ENCODE measurements around the gene POU2F3.

The POU2F3 gene

GRCh38 chr11:120226714-120227113 lies 13.2 kb upstream of the POU2F3 start:
- no peak for DNase-seq (ENCODE audit: low spot score)

DNA sequence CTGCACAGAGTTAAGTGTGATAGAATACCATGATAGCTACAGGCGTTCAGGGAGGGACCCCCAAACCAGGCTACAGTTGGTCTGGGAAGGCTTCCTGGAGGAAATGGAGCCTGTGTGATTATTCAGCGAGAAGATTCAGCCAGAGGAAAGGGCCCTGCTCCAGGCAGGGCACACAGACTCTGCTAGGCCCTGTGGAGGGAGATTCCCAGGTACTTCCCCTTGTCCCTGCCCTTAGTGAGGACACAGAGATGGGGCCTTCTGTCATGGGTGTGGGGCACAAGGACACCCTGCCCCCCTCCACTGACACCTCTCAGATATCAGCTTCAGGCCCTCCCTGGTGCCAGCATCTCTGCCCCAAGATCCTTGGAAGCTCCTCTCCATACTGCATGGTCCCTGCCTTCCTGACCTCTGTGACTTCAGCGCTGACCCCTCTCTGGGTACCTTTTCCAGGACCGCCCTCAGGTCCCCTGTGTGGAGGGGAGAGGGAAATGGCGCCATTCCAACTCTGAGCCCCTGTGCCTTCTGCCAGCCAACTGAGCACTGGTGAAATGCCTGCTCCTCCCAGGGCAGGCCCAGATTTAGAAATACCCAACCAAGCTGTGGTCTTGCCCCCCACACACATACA lies 12.6 kb upstream of the POU2F3 start:
- no peak for DNase-seq (ENCODE audit: low spot score)

DNA sequence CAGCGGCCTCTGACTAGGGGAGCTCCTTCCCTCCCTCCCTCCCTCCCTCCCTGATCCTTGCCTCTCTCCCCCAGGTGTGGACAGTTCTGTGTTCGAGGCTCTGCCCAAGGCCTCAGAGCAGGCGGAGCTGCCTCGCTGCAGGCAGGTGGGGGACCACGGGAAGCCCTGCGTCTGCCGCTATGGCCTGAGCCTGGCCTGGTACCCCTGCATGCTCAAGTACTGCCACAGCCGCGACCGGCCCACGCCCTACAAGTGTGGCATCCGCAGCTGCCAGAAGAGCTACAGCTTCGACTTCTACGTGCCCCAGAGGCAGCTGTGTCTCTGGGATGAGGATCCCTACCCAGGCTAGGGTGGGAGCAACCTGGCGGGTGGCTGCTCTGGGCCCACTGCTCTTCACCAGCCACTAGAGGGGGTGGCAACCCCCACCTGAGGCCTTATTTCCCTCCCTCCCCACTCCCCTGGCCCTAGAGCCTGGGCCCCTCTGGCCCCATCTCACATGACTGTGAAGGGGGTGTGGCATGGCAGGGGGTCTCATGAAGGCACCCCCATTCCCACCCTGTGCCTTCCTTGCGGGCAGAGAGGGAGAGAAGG lies 11.1 kb upstream of the POU2F3 start:
- no peak for DNase-seq (ENCODE audit: low spot score)

- DNase-seq (ENCODE audit: low spot score): no peak
Measured at GRCh38 chr11:120229451-120230424, 10.2 kb upstream of the POU2F3 start.

- no peak for DNase-seq (ENCODE audit: low spot score)
Measured at GRCh38 chr11:120230433-120231071, 9.4 kb upstream of the POU2F3 start.

GRCh38 chr11:120231963-120232362 lies 8.0 kb upstream of the POU2F3 start:
- DNase-seq (ENCODE audit: low spot score): no peak

DNA sequence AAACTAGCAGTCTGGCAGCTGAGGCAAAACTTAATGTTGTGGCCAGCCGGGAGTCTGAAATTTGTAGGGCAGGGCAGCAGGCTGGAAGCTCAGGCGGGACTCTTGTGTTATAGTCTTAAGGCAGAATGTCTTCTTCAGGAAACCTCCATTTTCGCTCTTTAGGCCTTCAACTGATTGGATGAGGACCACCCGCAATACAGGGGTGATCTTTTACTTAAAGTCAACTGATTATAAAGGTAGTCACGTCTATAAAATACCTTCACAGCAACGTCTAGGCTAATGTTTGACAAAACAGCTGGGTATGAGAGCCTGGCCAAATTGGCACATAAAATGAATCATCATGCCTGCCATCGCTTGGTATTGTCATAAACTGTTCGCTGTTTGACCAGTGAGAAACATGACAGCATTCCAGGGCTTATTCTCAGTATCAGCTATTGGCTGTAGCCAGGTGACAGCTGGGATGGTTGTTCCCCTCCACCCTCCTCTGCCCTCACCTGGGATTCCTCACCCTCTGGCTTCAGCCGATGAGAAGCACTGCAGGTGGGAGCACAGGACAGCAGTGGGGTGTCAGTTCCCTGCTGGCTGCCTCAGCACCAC lies 6.6 kb upstream of the POU2F3 start:
- no peak for DNase-seq (ENCODE audit: low spot score)

DNA sequence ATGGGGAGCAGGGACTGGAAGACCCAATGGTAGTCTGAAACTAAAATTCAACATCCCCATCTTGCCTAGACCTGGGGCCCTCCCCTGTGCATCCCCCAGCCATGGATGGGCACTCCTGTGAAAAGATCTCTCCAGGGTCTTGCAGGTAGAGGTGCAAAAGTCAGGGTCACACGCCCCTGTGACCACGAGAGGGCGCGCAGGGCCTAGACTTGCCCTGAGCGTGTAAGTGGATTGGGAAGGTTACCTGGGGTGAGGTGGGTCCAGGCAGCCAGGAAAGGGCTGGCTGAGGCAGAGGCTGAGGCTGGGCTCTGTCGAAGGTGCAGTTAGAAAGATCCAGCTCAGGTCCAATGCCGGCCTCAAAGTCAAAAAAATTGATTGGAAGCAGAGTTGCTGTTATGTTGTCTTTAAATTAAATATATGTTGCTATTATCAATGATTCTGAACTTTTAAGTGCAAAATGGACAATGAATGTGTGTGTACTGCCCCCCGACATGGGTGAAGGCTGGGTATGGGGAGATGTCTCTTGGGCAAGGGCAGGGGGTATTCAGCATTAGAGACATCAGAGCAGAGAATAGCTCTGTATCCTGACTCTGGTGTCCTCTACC lies 4.8 kb upstream of the POU2F3 start:
- peak; percentile 29 for DNase-seq (ENCODE audit: low spot score)

DNA sequence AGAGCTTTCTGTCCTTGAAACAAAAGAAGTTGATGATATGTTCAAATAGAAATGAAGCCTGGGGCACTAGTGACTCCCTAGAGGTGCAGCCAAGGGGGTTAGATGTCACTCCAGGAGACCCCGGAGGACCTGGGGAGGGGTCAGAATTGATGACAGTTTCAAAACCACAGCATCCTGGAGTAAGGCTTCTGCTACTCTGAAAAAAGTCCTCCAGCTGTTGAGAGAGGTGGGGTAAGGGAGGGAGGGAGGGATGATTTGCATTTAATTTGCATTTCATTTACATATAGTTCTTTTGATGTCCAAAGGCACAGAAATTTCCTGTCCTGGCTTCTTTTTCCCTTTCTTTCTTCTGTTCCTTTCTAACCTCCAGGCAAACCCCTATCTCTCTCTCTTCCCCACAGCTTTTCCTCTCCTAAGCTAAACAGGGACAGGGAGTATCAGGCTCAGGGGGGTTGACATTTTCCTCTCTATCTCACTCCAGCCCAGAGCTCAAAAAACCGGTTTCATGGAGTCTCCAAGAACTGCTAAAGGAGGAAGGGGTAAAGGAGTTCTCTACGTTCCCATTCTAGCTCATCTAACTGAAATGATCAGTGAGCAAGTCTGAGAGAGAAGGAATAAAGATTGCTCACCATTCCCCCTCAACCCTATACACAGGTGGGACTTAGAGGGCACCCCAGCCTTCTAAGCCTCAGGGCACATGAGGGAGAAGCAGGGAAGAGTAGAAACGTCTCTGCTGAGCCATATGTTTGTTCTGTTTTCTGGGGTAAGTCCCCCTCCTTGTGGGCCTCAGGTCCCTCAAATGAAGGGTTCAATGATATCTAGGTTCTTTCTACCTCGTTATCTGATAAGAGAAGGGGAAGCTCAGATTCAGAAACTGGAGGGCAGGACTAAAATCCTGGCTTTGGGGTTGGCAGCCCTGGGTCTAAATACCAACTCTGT lies 3.5 kb upstream of the POU2F3 start:
- no peak for DNase-seq (ENCODE audit: low spot score)

- DNase-seq (ENCODE audit: low spot score): no peak
Measured at GRCh38 chr11:120238968-120239620, 846 bp upstream of the POU2F3 start.

DNA sequence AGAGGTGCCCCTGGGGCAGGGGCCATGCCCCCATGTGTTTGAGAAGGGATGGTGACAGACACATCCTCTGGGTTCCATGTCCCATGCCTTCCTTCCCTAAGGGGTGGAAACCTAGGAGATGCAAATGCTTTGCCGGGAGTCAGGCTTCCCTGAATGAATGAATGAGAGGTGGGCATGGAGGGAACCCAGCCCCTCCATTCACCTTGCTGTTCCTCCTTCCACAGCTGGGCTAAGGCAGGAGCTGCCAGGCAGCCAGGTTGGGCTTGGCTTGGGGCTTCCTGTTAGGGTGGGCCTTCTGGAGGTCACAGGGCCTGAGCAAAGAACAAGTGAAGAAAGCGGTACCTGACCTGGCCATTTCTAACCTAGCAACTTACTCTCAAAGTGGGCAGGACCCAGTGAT lies 926 bp downstream of the POU2F3 start:
- no peak for DNase-seq (ENCODE audit: low spot score)

DNA sequence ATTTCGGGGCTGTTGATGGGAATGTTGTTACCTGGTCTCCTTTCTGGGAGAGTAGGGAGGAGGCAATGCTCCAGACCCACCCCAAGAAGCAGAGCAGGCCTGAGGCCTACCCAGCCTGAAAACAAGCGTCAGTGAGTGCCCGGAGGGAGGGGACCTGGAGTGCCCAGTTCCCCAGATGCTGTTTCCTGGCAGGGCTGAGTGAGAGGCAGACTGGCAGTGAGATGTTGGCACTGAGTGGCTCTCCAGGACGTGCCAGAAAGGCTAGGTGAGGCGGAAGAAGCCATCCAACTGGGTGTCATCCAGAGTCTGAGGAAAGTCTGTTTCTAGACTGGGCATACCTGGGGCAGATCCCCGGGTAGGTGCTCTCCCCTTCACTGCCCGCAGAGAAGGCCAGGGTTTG lies 1.3 kb downstream of the POU2F3 start:
- no peak for DNase-seq (ENCODE audit: low spot score)

DNA sequence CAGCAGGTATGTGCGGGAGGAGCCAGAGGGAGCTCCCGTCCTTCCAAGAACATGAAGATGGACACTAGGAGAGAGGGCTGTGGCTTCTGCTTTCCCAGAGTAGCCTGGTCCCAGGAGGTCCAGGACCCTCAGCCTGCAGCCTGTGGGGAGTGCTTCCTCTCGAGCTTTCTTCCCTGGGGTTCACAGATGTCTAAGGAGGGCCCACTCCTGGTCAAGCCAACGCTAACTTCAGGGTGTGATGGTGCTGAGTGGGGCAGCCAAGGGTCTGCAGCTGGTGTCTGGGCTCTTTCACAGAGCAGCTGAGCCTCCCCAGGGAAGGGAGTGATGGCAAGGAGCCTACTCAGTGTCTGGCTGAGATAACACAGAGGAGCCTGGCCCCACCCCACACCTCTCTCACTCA lies 3.3 kb downstream of the POU2F3 start:
- no peak for DNase-seq (ENCODE audit: low spot score)

DNA sequence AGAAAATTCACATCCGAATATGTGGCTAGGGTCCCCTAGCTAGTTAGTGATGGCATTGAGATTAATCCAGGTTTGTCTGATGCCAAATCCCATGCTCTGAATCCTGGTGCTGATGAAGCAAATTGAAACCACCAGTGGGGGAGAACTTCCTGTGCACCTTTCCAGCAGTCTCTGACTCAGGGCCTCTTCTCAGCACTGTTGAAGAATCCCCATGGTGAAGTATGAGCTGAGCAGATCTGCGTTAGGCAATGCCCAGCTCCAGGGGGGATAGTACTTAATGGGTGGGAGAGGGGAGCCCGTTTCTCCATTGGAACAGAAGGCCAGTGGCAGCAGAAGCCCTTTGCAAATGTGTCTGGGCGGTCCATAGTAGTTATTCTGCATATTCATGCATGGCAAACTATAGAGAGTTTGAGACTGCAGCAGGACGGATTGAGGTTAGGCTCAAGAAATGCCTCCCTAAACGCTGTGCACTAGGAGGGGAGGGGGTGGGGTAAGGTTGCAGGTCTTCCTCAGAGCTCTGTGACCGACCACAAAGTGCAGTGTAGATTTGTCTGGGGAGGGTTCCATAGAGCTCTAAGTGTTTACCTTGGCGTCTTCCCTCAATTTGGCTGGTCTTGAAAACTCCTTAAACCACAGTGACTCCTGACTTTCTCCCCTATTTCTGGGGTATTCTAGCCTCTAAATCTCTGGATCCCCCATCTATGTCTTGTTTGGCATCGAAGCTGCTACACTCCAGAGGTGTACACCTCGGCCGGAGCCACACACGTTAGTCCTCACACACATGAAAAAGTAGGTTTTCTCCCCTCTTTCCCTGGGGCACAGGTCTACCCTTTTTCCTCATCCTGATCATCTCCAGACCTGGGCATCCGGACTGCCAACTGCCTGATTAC lies 4.8 kb downstream of the POU2F3 start:
- no peak for DNase-seq (ENCODE audit: low spot score)

DNA sequence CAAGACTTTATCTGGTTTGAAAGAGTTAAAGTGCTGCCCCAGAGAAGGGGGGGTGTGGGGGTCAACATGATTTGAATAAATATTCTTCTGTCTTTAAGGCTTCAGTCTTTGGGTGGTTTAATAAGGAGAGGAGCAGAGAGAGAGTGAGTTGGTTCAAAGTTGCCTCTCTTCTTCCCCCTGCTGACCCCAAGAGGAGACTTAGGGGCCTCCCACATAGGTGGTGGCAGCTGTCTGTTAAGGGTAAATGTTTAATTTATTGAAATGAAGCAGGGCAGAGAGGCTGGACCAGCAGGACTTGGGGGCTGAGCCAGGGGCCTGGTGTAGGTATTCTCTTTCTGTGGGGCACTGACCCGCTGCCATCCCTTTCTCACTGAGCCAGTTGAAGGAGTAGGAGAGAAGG lies 5.5 kb downstream of the POU2F3 start:
- DNase-seq (ENCODE audit: low spot score): no peak

GRCh38 chr11:120248551-120249278 lies 8.8 kb downstream of the POU2F3 start:
- no peak for DNase-seq (ENCODE audit: low spot score)

DNA sequence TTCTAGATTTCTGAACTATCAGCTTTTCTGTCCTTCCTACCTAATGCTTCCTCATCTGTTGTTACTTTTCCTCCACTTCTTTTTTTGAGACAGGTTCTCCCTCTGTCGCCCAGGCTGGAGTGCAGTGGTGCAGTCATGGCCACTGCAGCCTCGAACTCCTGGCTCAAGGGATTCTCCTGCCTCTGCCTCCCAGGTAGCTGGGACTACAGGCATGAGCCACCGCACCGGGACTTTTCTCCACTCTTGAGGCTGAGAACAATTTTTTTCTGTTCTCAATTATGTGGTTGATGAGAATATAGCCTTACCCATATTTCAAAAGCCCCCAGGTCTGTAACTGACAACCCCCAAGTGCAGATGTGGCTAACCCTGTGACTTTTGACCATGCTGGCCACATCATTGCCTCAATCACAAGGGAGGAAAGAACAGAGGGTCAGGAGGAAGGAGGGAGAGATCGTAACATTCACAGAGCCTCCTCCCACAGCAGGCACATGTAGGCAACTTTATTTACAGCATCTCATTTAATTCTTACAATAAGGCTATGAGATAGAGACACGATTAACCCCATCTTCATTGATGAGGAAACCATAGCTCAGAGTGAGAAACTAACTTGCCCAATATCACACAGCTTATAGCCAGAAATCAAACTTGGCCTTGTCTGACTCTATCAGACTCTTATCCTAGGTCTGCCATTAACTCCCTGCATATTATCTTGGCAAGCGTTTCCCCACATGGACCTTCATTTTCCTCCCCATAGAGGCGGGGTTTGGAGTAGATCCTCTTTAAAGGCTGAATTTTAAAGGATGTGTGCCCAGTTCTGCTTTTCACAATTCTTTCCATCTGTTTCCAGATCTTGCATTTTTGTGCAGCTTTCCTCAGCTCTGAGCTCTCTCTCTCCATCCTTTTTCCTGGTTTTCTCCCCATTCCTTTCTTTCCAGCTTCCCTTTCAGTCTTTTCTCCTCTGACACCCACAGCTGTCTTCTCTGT lies 9.6 kb downstream of the POU2F3 start:
- DNase-seq (ENCODE audit: low spot score): no peak
